Smooth muscle cell (in vitro differentiated cells): ENCODE results near the gene SUN2. TPM values are rescaled to one million over a fixed set of nuclear protein-coding genes. Genes with fewer than 3 reads are reported as not detected.
A peak's percentile ranks its signal among the peaks of the same experiment; 100 is the strongest.

Experiments
- DNase-seq: peaks from one replicate; lab custom pipeline; 2025; ENCODE audit not compliant: unreplicated experiment; lab: John Stamatoyannopoulos, UW
- H2AFZ ChIP-seq: fragments of 200-600 bp; sonication (generic); 2 replicates; pipeline ENCODE4 v1.6.0; 2016; ENCODE audit warnings: antibody characterized with exemption, low read depth, mild to moderate bottlenecking
- H3F3A ChIP-seq: fragments of 200-600 bp; sonication (generic); 2 replicates; pipeline ENCODE4 v1.6.0; 2017; ENCODE audit warnings: antibody characterized with exemption, low read depth
- H3K27ac ChIP-seq: fragments of 200-600 bp; sonication (generic); 2 replicates; pipeline ENCODE4 v1.5.1; 2016; ENCODE audit warnings: low read depth, mild to moderate bottlenecking
- H3K27me3 ChIP-seq: fragments of 200-600 bp; sonication (generic); 2 replicates; pipeline ENCODE4 v1.6.1; 2016; ENCODE audit warnings: low read depth, mild to moderate bottlenecking
- H3K36me3 ChIP-seq: fragments of 200-600 bp; sonication (generic); 2 replicates; pipeline ENCODE4 v1.5.1; 2016; ENCODE audit warnings: low read depth
- H3K4me1 ChIP-seq: fragments of 200-600 bp; sonication (generic); 2 replicates; pipeline ENCODE4 v1.5.1; 2016; ENCODE audit warnings: low read depth
- H3K4me2 ChIP-seq: fragments of 200-600 bp; sonication (generic); 2 replicates; pipeline ENCODE4 v1.6.0; 2016; ENCODE audit warnings: mild to moderate bottlenecking
- H3K4me3 ChIP-seq: fragments of 200-600 bp; sonication (generic); 2 replicates; pipeline ENCODE4 v1.5.1; 2016; ENCODE audit warnings: mild to moderate bottlenecking
- H3K79me2 ChIP-seq: fragments of 200-600 bp; sonication (generic); 2 replicates; pipeline ENCODE4 v1.6.0; 2016; ENCODE audit warnings: low read depth, mild to moderate bottlenecking
- H3K9ac ChIP-seq: fragments of 200-600 bp; sonication (generic); 2 replicates; pipeline ENCODE4 v1.6.0; 2016; ENCODE audit warnings: low read depth
- H3K9me3 ChIP-seq: fragments of 200-600 bp; sonication (generic); replicated peaks from 2 replicates; pipeline ENCODE4 v1.5.1; 2016; ENCODE audit warnings: low read depth
- H4K20me1 ChIP-seq: fragments of 200-600 bp; sonication (generic); 2 replicates; pipeline ENCODE4 v1.6.0; 2016; ENCODE audit warnings: low read depth
- WGBS: methylation state at CpG from one replicate; pipeline ENCODE4 v1.1.7; 2016; ENCODE audit warnings: low lambda C conversion rate; 5-methylcytosine and 5-hydroxymethylcytosine counted together
- polyA plus RNA-seq: library from polyadenylated mRNA; unstranded; fragments of >200 nt; fragmentation: Nextera tagmentation; extraction: Ambion mirVana; gene quantifications from 2 replicates; pipeline ENCODE4 v1.2.1, GENCODE V29; 2016
- total RNA-seq: library from RNA; depleted of rRNA; stranded (reverse); fragments of >200 nt; gene quantifications from 2 replicates; pipeline ENCODE4 v1.2.3, GENCODE V29; 2014
- TF ChIP-seq, protein P1 (sequence below): fragments of 200-600 bp; sonication (generic); IDR thresholded peaks from 2 replicates; pipeline ENCODE4 v1.5.1; 2017; ENCODE audit warnings: borderline replicate concordance, mild to moderate bottlenecking, antibody characterized with exemption; ENCODE audit not compliant: insufficient read depth, poor library complexity, severe bottlenecking

The SUN2 gene
- total and polyA plus RNA-seq, 2 experiments from 2014 or later, result 59.1 to 71.7 TPM

DNA sequence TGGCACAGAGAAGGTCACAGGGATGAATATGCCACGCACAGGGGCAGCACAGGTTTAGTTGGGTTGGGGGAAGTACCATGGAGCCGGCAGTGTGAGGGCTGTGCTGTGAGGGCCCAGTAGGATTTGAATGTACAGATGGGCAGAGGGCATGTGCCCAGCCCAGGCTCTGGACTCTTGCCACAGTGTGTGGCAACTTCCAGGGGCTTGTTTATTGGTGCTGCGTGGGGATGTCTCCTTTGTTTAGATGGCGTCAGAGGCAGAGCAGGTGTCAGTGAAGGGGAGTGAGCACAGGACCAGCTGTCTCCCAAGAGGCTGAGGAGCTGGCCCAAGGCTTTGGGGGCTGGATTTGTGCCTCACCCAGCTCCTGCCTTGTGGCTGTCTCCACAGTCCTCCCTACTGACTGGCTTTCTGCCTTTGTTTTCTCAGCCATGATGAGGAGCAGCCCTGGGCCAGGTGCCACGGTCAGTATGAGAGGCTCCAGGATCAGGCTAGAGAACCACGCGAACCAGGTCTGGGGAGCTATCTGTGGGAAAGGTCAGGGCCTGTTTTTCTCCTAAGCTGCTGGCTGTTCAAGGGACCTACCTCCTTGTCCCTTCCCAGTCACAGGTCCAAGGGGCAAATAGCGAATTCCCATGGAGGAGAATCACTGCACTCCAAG, 21.9 kb downstream of the SUN2 start:
- 95% methylated on average over 8 of the region's 8 CpGs for WGBS
- Histone ChIP-seq H3K27ac (no peak overlapping the region), H3K9ac (no peak overlapping the region), H3K4me2 (no peak overlapping the region), H3K27me3 (no peaks in the 10 kb centered on the region), H3K79me2 (no peaks in the 10 kb centered on the region), H3K4me1 (no peaks in the 10 kb centered on the region), H4K20me1 (peaks cover 7% of the 10 kb centered on the region), H2AFZ (no peak overlapping the region), H3K9me3 (no peaks in the 10 kb centered on the region), H3K4me3 (no peak overlapping the region), H3K36me3 (peaks cover 5% of the 10 kb centered on the region), H3F3A (no peaks in the 10 kb centered on the region)
- no peak for DNase-seq
- TF ChIP-seq, protein P1, sequence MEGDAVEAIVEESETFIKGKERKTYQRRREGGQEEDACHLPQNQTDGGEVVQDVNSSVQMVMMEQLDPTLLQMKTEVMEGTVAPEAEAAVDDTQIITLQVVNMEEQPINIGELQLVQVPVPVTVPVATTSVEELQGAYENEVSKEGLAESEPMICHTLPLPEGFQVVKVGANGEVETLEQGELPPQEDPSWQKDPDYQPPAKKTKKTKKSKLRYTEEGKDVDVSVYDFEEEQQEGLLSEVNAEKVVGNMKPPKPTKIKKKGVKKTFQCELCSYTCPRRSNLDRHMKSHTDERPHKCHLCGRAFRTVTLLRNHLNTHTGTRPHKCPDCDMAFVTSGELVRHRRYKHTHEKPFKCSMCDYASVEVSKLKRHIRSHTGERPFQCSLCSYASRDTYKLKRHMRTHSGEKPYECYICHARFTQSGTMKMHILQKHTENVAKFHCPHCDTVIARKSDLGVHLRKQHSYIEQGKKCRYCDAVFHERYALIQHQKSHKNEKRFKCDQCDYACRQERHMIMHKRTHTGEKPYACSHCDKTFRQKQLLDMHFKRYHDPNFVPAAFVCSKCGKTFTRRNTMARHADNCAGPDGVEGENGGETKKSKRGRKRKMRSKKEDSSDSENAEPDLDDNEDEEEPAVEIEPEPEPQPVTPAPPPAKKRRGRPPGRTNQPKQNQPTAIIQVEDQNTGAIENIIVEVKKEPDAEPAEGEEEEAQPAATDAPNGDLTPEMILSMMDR, result no peak

DNA sequence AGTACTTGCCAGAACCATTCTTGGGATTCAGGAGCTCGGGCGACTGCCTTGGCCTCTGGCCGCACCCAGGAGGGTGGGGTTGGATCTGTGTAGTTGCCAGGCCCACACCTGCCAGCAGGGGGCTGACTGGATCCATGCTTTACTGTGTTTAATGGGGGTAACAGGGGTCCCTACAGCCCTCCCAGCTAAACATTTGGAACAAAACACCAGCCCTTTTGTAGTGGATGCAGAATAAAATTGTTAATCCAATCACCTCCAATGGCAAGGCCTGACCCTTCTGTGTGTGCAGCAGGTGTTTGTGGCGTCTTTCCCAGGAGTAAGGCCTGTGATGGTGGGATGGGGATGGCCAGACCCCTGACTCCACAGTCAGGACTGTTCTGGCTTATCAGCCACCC, 22.5 kb downstream of the SUN2 start:
- TF ChIP-seq, protein P1, result peak; percentile 67

DNA sequence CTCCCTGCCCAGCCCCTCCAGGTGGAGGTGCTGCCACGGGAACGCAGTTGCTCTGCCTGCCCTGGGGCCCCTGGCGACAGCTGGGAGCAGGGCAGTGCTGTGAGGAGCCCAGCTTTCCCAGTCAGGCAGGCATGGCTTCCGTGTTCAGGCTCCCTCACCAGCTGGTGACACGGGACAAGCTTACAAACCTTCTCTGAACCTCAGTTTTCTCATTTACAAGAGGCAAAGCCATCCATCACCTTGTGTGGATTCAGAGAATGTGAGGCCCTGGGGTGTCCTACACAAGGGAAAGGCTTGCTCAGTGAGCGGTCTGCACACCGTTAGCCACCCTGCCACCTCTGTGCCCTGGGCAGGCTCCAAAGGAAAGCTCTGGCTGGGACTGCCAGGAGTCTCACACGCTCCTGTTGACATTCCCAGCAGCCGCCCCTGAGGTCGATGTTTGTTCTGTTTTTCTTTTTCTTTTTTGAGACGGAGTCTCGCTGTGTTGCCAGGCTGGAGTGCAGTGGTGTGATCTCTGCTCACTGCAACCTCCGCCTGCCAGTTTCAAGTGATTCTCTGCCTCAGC, 23.5 kb downstream of the SUN2 start:
- TF ChIP-seq, protein P1, result no peak
- H3K27ac ChIP-seq, result no peak overlapping the region
- no peaks in the 10 kb centered on the region for H3K4me1 ChIP-seq
- H3K27me3 ChIP-seq, result no peaks in the 10 kb centered on the region
- no peak for DNase-seq
- 95% methylated on average over 13 of the region's 13 CpGs for WGBS
- no peak overlapping the region for H2AFZ ChIP-seq
- no peak overlapping the region for H3K4me3 ChIP-seq
- peaks cover 7% of the 10 kb centered on the region for H4K20me1 ChIP-seq
- no peaks in the 10 kb centered on the region for H3K9me3 ChIP-seq
- peaks cover 5% of the 10 kb centered on the region for H3K36me3 ChIP-seq
- H3K4me2 ChIP-seq, result no peak overlapping the region
- H3F3A ChIP-seq, result no peaks in the 10 kb centered on the region
- H3K79me2 ChIP-seq, result no peaks in the 10 kb centered on the region
- H3K9ac ChIP-seq, result no peak overlapping the region

More for the DNA sequence above, 22.5 kb downstream of the SUN2 start:
- DNase-seq, result no peak
- Histone ChIP-seq H3K36me3 (peaks cover 5% of the 10 kb centered on the region), H3K9me3 (no peaks in the 10 kb centered on the region), H3K9ac (no peak overlapping the region), H4K20me1 (peaks cover 7% of the 10 kb centered on the region), H3K4me3 (no peak overlapping the region), H3K27ac (no peak overlapping the region), H3K79me2 (no peaks in the 10 kb centered on the region), H3K4me2 (no peak overlapping the region), H2AFZ (no peak overlapping the region), H3F3A (no peaks in the 10 kb centered on the region), H3K27me3 (no peaks in the 10 kb centered on the region), H3K4me1 (no peaks in the 10 kb centered on the region)
- 67% methylated on average over 4 of the region's 4 CpGs for WGBS
